Adipose tissue (tissue), 3 donors: ENCODE results near the gene IFI6. TPM values are rescaled to one million over a fixed set of nuclear protein-coding genes. Genes with fewer than 3 reads are reported as not detected.
"Not testable (repeated sequence)": the region's sequence is repeated elsewhere in the genome, so short reads cannot be mapped to it uniquely, and the experiment has no call there.

ENCODE experiments used
- H3K27ac ChIP-seq: one replicate; pipeline ENCODE4 v1.5.1; 2013; ENCODE audit warnings: low read depth, low read length
- WGBS, 3 donors: extraction: QIAGEN DNeasy Blood & Tissue Kit; methylation state at CpG; one replicate each; pipeline ENCODE4 v1.1.7; 2013; 5-methylcytosine and 5-hydroxymethylcytosine counted together
- polyA plus RNA-seq, 3 donors: library from polyadenylated mRNA; stranded (reverse); fragments of 200-250 nt; gene quantifications; one replicate each; pipeline ENCODE4 v1.2.3, GENCODE V29; 2013
- donor health status: healthy with polysubstance abuse.
- donor health status: Bipolar disorder and iron deficiency.
- donor health status: healthy.

Gene IFI6
- polyA plus RNA-seq, 3 donors, result 46.7 to 115 (median 52.2) TPM

DNA sequence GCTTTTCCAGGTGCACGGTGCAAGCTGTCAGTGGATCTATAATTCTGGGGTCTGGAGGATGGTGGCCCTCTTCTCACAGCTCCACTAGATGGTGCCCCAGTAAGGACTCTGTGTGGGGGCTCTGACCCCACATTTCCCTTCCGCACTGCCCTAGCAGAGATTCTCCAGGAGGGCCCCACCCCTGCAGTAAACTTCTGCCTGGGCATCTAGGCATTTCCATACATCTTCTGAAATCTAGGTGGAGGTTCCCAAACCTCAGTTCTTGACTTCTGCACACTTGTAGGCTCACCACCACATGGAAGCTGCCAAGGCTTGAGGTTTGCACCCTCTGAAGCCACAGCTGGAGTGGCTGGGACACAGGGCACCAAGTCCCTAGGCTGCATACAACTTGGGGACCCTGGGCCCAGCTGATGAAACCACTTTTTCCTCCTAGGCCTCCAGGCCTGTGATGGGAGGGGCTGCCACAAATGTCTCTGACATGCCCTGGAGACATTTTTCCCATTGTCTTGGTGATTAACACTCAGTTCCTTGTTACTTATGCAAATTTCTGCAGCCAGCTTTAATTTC lies 8.3 kb upstream of the IFI6 start:
- not testable (repeated sequence) for H3K27ac ChIP-seq
- 100% methylated on average over 2 of the region's 2 CpGs for WGBS, 3 donors

DNA sequence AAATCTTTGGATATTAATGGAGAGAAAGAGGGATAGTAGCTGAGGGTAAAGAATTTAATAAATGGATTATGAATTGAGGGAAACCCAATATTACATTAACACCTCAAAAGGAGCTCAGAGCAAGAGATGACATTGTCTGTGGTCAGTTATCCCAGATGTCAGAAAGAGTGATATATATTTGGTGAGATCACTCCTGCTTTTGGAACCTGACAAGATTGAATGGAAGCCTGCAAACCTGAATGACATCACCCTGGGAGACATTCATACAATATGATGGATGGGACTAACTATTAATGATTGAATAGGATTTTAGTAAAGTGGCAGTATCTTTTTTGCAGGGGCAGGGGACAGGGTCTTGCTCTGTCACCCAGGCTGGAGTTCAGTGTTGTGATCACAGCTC lies 6.8 kb upstream of the IFI6 start:
- H3K27ac ChIP-seq, result no peak overlapping the region

GRCh38 chr1:27676410-27676809 lies 4.4 kb upstream of the IFI6 start:
- H3K27ac ChIP-seq, result no peak overlapping the region
- 95 to 100% (median 98%) methylated on average over 1 of the region's 1 CpG for WGBS, 3 donors

DNA sequence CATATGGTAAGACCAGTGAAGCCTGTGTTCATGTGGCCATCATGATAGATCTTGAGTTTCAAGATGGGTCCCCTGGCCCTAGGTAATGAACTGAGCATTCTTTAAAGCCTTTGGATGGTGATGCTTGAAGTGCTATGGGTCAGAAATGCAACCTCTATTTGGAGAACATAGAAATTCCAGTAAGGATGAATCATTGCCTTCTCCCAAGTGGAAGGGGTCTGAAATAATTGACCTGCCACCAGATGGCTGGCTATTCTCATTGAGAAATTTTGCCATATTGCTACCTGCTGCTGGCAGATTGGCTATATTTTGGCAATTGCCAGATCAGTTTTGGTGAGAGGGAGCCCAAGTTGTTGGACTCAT lies 739 bp upstream of the IFI6 start:
- H3K27ac ChIP-seq, result no peak overlapping the region

DNA sequence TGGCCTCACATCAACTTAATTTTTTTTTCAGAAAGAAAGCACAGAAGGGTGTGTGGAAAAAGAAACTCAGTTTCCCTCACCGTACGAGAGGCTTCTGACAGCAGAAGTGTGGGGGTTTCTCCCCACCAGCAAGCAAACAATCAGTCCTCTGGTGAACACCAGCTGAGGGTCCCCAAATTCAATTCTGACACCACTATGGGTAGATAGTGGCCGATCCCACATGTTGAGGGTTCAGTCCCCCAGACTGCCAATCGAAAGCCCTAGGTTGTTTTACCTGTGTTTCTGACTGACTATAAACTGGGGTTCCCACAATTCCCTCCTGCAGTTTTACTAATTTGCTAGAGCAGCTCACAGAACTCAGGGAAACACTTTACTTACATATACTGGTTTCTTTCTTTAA lies 2.1 kb downstream of the IFI6 start:
- WGBS, 3 donors, result 67 to 78% (median 73%) methylated on average over 4 of the region's 4 CpGs
- no peak overlapping the region for H3K27ac ChIP-seq

DNA sequence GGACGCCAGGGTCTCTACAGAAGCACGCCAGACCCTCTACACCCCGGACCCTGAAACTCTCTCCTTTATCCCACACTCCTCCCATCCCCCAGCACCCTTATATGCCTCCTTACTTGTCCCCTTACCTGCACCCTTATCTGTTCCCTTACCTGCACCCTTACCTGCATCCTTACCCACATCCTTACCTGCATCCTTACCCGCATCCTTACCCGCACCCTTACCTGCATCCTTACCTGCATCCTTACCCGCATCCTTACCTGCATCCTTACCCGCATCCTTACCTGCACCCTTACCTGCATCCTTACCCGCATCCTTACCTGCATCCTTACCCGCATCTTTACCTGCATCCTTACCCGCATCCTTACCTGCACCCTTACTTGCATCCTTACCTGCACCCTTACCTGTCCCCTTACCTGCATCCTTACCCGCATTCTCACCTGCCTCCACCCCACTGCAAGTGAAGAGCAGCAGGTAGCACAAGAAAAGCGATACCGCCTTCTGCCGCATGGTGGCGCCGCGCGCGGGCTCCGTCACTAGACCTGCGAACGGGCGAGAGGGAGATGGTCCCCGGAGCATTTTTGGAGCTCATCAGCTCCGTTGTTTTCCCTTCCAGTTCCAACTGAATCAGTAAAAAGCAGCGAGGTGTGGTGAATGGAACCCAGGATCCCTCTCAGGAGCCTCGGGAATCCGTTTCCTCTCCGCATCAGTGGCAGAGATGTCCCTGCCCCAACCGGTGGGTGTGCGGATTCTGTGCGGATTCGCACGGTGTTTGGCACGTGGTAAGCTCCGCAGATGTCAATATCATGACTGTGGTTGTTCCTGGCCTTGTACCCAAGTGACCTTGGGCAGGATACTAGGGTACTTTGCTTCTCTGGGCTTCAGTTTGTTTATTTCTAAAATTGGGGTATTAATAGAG lies 2.9 kb downstream of the IFI6 start:
- no peak overlapping the region for H3K27ac ChIP-seq
- 14 to 15% (median 14%) methylated on average over 34 to 36 of the region's 36 CpGs for WGBS, 3 donors

- WGBS, 3 donors, result 77 to 89% (median 89%) methylated on average over 40 to 42 of the region's 42 CpGs
- H3K27ac ChIP-seq, result no peak overlapping the region
Measured at GRCh38 chr1:27668121-27668807, 3.7 kb downstream of the IFI6 start.

- 63 to 77% (median 70%) methylated on average over 6 of the region's 6 CpGs for WGBS, 3 donors
- no peak overlapping the region for H3K27ac ChIP-seq
Measured at GRCh38 chr1:27666791-27667254, 5.2 kb downstream of the IFI6 start.

GRCh38 chr1:27666294-27666693 lies 5.7 kb downstream of the IFI6 start:
- 89 to 95% (median 92%) methylated on average over 4 of the region's 4 CpGs for WGBS, 3 donors
- H3K27ac ChIP-seq, result no peak overlapping the region

DNA sequence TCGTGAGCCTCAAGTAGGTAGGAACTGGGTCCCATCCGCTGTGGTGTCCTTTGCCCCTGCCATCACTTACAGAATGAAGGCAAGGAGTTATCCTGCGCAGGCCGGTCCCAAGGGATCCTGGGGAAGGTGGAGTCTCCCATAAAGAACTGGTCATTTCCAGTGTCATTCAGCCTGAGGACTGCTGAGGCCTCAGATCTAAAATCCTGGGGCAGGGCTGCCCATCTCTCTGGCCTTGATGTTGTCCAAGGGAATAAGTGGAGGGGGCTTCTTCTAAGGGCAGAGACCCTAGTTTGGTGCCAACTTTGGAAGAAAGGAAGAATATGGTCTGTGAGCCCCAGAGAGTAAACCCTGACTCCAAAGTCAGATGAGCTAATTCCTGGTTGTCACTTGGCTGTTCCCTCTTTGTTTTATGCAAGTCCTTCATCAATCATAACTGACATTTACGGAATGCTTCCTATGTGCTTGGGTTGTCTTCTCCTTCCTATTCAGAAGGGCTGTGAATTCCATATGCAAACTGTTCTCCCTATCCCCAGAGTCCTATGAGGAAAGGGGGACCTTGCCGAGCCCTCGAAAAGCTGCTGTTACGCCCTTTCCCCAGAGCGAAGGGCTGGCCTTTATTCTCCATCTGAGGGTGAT lies 6.9 kb downstream of the IFI6 start:
- no peak overlapping the region for H3K27ac ChIP-seq
- WGBS, 3 donors, result 82 to 86% (median 85%) methylated on average over 9 of the region's 9 CpGs

GRCh38 chr1:27664291-27664690 lies 7.7 kb downstream of the IFI6 start:
- no peak overlapping the region for H3K27ac ChIP-seq
- WGBS, 3 donors, result 70 to 76% (median 74%) methylated on average over 8 of the region's 8 CpGs

GRCh38 chr1:27662707-27663393 lies 9.1 kb downstream of the IFI6 start:
- no peak overlapping the region for H3K27ac ChIP-seq
- 21 to 36% (median 22%) methylated on average over 12 of the region's 12 CpGs for WGBS, 3 donors

- 71 to 82% (median 82%) methylated on average over 5 of the region's 5 CpGs for WGBS, 3 donors
- no peak overlapping the region for H3K27ac ChIP-seq
Measured at GRCh38 chr1:27662261-27662660, 9.7 kb downstream of the IFI6 start.

DNA sequence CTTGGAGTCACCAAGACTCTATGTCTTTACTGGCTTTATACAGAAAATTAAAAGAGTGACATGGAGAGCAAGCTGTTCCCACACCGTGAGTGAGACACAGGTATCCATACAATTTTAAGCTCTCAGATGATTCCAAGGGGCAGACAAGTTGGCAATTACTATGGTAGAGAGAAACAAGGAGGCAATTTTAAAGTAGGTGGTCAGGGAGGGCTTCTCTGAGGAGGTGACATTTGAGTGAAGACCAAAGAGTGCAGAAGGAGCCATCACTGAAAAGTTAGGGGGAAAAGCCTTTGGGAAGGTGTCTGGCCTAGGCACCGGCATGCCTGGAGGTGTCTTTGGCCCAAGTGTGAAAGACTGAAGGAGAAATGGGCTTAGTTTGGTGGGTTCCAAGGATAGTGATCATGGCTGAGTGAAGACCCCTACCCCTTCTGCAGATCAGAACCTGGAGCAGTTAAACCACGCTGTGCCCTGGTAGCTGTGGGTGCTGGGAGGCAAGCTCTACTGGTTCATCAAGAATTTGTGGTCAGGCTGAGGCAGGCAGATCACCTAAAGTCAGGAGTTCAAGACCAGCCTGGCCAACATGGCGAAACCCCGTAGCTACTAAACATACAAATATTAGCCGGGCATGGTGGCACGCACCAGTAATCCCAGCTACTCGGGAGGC lies 10.4 kb downstream of the IFI6 start:
- 93 to 99% (median 96%) methylated on average over 8 of the region's 8 CpGs for WGBS, 3 donors
- H3K27ac ChIP-seq, result no peak overlapping the region

GRCh38 chr1:27660300-27660835 lies 11.6 kb downstream of the IFI6 start:
- H3K27ac ChIP-seq, result no peak overlapping the region
- WGBS, 3 donors, result 52 to 55% (median 53%) methylated on average over 10 of the region's 10 CpGs

DNA sequence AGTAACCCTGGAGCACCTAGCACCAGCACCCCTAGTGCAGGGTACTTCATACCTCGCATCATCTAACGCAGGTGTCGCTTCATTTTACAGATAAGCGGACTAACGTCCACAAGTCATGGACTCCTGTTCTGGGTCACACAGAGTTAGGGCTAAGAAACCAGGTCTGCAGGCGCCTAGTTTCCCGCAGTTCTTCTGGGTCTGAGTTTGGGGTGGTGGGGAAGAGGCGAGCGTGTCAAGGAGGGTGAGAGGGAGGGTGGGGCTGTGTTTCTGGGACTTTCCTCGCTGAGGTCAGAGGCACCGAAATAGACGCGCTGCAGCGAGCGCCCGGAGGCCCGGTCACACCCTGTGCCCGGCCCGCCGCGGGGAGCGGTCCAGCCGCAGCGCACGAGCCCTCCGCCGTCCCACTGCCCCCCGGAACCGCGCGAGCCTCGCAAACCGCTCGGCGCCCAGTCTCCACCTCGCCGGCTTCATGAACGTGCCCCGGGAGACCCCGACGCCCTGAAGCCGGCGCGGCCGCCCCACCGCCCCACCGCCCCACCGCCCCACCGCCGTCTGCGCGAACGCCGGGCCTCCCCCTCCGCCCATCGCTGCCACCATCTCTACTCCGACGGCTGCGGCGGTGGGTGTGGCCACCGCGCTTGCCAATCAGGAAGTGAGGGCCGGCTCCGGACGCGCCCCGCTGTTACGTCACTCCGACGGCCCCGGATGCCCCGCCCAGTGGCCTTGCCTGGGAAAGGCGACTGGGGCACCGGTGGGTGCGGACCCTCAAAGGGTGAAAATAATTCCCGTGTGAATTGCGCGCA lies 12.3 kb downstream of the IFI6 start:
- peak overlapping the region; percentile 0 for H3K27ac ChIP-seq
- 6% methylated on average over 69 to 78 of the region's 78 CpGs for WGBS, 3 donors

DNA sequence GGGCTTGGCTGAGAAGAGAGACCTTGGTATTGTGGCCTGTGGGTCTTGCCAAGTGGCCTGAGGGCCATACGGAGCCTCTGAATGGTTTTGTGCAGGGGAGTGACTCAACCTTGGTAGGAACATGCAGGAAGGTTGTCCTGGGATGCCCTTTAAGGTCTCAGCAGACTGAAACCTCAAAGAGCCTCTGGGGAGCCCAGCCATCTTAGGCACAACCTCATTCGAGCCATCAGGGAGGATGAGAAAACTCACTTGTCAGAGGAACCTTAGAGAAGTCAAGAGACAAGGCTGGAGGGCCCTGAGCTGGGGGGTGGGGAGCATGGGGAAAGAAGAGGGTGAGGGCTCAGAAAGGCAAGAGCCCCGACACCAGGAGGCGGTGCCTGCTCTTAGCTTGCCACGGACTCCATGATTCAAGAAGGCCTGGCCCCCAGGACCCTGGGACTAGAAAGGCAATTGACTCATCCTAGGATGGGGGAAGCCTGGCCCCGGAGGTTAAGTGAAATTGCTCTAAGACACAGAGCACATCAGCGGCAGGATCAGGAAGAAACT lies 13.0 kb downstream of the IFI6 start:
- WGBS, 3 donors, result 41 to 65% (median 42%) methylated on average over 7 of the region's 7 CpGs

More for the DNA sequence above, 13.0 kb downstream of the IFI6 start:
- H3K27ac ChIP-seq, result peak overlapping the region; percentile 0
